Loucy (cell line): ENCODE data around the gene PLEKHM2.

Experiments
- H2AFZ ChIP-seq: fragments of 200-600 bp; sonication (generic); 2 replicates; pipeline ENCODE4 v1.6.0; 2016; ENCODE audit warnings: antibody characterized with exemption, mild to moderate bottlenecking, low read length, moderate library complexity
- H3F3A ChIP-seq: fragments of 200-600 bp; 2 replicates; pipeline ENCODE4 v1.6.0; 2016; ENCODE audit warnings: antibody characterized with exemption, low read depth, mild to moderate bottlenecking
- H3K27me3 ChIP-seq: fragments of 200-600 bp; sonication (generic); 2 replicates; pipeline ENCODE4 v1.6.1; 2014; ENCODE audit warnings: low read length, mild to moderate bottlenecking; ENCODE audit not compliant: insufficient read depth, poor library complexity, severe bottlenecking
- H3K36me3 ChIP-seq: fragments of 200-600 bp; sonication (generic); 2 replicates; pipeline ENCODE4 v1.6.1; 2016; ENCODE audit warnings: low read length; ENCODE audit not compliant: insufficient read depth
- H3K4me1 ChIP-seq: fragments of 200-600 bp; sonication (generic); 2 replicates; pipeline ENCODE4 v1.5.1; 2014; ENCODE audit warnings: low read length, mild to moderate bottlenecking; ENCODE audit not compliant: insufficient read depth, poor library complexity, severe bottlenecking
- H3K4me2 ChIP-seq: fragments of 200-600 bp; sonication (generic); 2 replicates; pipeline ENCODE4 v1.6.0; 2014; ENCODE audit warnings: antibody characterized with exemption, low read length, low read depth, mild to moderate bottlenecking; ENCODE audit not compliant: poor library complexity, severe bottlenecking
- H3K4me3 ChIP-seq: fragments of 200-600 bp; sonication (generic); 2 replicates; pipeline ENCODE4 v1.5.1; 2014; ENCODE audit warnings: low read length, mild to moderate bottlenecking, mixed read lengths; ENCODE audit not compliant: poor library complexity, severe bottlenecking
- H3K79me2 ChIP-seq: fragments of 200-600 bp; sonication (generic); 2 replicates; pipeline ENCODE4 v1.6.1; 2014; ENCODE audit warnings: low read length; ENCODE audit not compliant: insufficient read depth
- H3K9ac ChIP-seq: fragments of 200-600 bp; sonication (generic); 2 replicates; pipeline ENCODE4 v1.6.0; 2014; ENCODE audit warnings: mild to moderate bottlenecking, low read depth, low read length, moderate library complexity; ENCODE audit not compliant: poor library complexity, severe bottlenecking
- H3K9me2 ChIP-seq: fragments of 200-600 bp; sonication (generic); replicated peaks from 2 replicates; pipeline ENCODE4 v1.6.1; 2016; ENCODE audit warnings: low read depth, low read length, mixed read lengths
- H3K9me3 ChIP-seq: fragments of 200-600 bp; sonication (generic); 2 replicates; pipeline ENCODE4 v1.6.1; 2014; ENCODE audit warnings: mild to moderate bottlenecking, antibody characterized with exemption, low read length, low read depth; ENCODE audit not compliant: insufficient read depth
- H4K20me1 ChIP-seq: fragments of 200-600 bp; sonication (generic); 2 replicates; pipeline ENCODE4 v1.6.0; 2014; ENCODE audit warnings: antibody characterized with exemption, low read length, mild to moderate bottlenecking; ENCODE audit not compliant: insufficient read depth, poor library complexity, severe bottlenecking
- EZH2phosphoT487 ChIP-seq: fragments of 200-600 bp; IDR thresholded peaks from 2 replicates; pipeline ENCODE4 v1.6.1; 2018; ENCODE audit warnings: antibody characterized with exemption, mild to moderate bottlenecking, moderate library complexity, borderline replicate concordance
- TF ChIP-seq, protein P1 (sequence below): fragments of 200-600 bp; sonication (generic); conservative IDR thresholded peaks from 2 replicates; pipeline ENCODE4 v1.5.1; 2014; ENCODE audit warnings: mild to moderate bottlenecking, antibody characterized with exemption, low read length

PLEKHM2 gene

GRCh38 chr1:15739259-15739658, 55.1 kb downstream of the PLEKHM2 start:
- no peaks in the 10 kb centered on the region for H3K27me3 ChIP-seq
- no peaks in the 10 kb centered on the region for H4K20me1 ChIP-seq
- no peaks in the 10 kb centered on the region for H3K4me1 ChIP-seq
- TF ChIP-seq, protein P1, sequence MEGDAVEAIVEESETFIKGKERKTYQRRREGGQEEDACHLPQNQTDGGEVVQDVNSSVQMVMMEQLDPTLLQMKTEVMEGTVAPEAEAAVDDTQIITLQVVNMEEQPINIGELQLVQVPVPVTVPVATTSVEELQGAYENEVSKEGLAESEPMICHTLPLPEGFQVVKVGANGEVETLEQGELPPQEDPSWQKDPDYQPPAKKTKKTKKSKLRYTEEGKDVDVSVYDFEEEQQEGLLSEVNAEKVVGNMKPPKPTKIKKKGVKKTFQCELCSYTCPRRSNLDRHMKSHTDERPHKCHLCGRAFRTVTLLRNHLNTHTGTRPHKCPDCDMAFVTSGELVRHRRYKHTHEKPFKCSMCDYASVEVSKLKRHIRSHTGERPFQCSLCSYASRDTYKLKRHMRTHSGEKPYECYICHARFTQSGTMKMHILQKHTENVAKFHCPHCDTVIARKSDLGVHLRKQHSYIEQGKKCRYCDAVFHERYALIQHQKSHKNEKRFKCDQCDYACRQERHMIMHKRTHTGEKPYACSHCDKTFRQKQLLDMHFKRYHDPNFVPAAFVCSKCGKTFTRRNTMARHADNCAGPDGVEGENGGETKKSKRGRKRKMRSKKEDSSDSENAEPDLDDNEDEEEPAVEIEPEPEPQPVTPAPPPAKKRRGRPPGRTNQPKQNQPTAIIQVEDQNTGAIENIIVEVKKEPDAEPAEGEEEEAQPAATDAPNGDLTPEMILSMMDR, result no peak
- no peak for TF ChIP-seq EZH2phosphoT487
- H3K9ac ChIP-seq, result no peak overlapping the region
- no peaks in the 10 kb centered on the region for H3K79me2 ChIP-seq
- no peak overlapping the region for H2AFZ ChIP-seq
- no peaks in the 10 kb centered on the region for H3K36me3 ChIP-seq
- H3K4me2 ChIP-seq, result no peak overlapping the region
- H3F3A ChIP-seq, result no peaks in the 10 kb centered on the region
- H3K4me3 ChIP-seq, result no peak overlapping the region
- H3K9me2 ChIP-seq, result no peaks in the 10 kb centered on the region
- H3K9me3 ChIP-seq, result no peaks in the 10 kb centered on the region

DNA sequence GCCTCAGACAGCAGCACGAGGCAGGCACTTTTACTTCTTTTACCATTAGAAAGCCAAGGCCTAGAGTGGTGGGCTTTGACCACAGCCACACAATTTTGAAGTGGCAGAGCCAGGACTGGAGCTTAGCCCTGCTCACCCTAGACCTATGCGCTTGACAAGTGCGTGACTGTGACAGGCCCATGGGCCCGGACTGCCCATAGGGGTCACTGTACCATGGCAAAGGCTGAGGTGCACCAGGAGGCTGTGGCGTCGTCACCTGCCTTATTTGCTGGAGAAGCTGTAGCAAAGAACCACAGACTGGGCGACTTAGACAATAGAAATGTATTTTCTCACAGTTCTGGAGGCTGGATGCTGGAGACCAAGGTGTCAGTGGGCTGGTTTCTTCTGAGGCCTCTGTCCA, 55.6 kb downstream of the PLEKHM2 start:
- no peak for TF ChIP-seq EZH2phosphoT487
- TF ChIP-seq, protein P1, result peak; percentile 37
- Histone ChIP-seq H3K4me2 (no peak overlapping the region), H2AFZ (no peak overlapping the region), H3K9me3 (no peaks in the 10 kb centered on the region), H3K27me3 (no peaks in the 10 kb centered on the region), H3K9ac (no peak overlapping the region), H3K79me2 (no peaks in the 10 kb centered on the region), H4K20me1 (no peaks in the 10 kb centered on the region), H3K9me2 (no peaks in the 10 kb centered on the region), H3K4me3 (no peak overlapping the region), H3K36me3 (no peaks in the 10 kb centered on the region), H3K4me1 (no peaks in the 10 kb centered on the region), H3F3A (no peaks in the 10 kb centered on the region)

DNA sequence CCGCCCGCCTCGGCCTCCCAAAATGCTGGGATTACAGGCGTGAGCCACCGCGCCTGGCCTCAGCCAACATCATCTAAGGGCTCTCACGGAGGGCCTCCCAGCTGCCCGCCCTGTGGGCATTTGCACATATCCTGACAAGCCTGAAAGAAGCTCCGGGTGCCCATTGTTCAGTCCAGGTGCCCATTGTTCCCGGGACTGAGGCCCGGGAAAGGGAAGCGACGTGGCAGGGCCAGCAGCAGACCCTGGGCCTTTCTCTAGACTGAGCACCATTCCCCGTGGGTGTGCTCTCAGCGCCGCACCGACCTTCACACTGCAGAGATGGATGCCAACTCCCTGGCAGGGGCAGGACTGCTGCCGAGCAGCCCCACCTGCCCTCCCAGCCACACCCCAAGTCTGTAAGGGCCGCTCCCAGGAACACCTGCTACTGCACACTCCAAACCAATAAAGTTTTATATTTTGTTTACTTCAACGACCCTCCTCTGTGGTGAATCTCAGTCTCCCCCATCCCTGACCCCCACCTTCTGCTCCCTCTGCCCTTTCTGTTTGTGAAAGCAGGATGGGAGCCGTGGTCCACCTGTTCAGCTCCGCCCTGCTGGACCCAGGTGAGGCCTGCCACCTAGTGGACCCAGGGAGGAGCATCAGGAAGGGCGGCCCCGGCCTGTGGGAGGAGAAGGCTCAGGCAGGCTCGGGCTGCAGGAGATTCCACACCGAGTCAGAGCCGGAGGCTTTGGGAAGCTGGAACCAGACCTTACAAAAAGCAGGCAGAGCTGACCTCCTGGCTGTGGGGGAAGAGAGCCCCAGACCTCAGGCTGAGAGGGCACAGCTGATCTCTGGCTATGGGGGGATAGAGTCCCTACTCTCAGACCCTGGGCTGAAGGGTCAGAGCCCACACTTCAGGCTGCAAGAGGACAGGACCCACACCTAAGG, 57.1 kb downstream of the PLEKHM2 start:
- H3K9me2 ChIP-seq, result no peaks in the 10 kb centered on the region
- 0 out of 2 replicates have a peak overlapping the region, but pooled peaks have one; percentile 34 for H2AFZ ChIP-seq
- H3F3A ChIP-seq, result no peaks in the 10 kb centered on the region
- no peaks in the 10 kb centered on the region for H3K9me3 ChIP-seq
- H3K27me3 ChIP-seq, result no peaks in the 10 kb centered on the region
- H3K4me2 ChIP-seq, result no peak overlapping the region
- no peaks in the 10 kb centered on the region for H3K79me2 ChIP-seq
- no peaks in the 10 kb centered on the region for H3K36me3 ChIP-seq
- H3K9ac ChIP-seq, result no peak overlapping the region
- no peaks in the 10 kb centered on the region for H3K4me1 ChIP-seq
- TF ChIP-seq EZH2phosphoT487, result no peak
- TF ChIP-seq, protein P1, result peak; percentile 86
- H3K4me3 ChIP-seq, result no peak overlapping the region
- no peaks in the 10 kb centered on the region for H4K20me1 ChIP-seq
